Measurements from ENCODE around the gene SLC2A3.
"Not testable (repeated sequence)": the region's sequence is repeated elsewhere in the genome, so short reads cannot be mapped to it uniquely, and the experiment has no call there.

DNA sequence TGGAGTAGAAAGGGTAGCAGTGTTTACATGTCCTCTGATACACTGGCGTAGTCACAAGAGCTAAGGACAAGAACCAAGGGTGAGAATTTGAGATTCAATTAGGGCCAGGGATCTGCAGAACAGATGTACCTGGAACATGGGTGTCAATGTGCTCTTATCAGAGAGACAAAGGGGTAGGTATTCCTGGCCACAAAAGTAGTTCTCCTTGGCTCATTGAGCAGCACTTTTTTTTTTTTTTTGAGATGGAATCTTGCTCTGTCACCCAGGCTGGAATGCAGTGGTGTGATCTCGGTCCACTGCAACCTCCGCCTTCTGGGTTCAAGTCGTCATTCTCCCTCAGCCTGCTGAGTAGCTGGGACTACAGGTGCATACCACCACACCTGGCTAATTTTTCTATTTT lies 29.7 kb downstream of the SLC2A3 start:
- not testable (repeated sequence) for TF ChIP-seq POLR2A (IDR thresholded peaks at IDR 0.05); EP300 (IDR thresholded peaks at IDR 0.05; ENCODE audit: low read depth)

Measured in transverse colon (tissue), 1 donor.